ENCODE measurements around the gene AP1G2.
"Not testable (repeated sequence)": the region's sequence is repeated elsewhere in the genome, so short reads cannot be mapped to it uniquely, and the experiment has no call there.

The AP1G2 gene

DNA sequence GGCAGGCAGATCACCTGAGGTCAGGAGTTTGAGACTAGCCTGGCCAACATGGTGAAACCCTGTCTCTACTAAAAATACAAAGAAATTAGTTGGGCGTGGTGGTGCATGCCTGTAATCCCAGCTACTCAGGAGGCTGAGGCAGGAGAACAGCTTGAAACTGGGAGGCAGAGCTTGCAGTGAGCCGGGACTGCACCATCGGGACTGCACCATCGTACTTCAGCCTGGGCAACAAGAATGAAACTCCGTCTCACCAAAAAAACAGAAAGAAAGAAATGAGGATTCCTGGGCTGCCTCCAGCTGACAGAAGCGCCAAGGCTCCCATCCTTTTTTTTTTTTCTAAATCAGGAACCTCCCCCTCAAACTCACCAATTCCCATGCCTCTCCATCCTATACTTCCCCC is 30.7 kb downstream of the AP1G2 start:
- not testable (repeated sequence) for H3K4ac ChIP-seq (ENCODE audit: low read depth in 1 of 2, low read length in 2 of 2); H3K27ac ChIP-seq (ENCODE audit: low read length, poor library complexity, severe bottlenecking)
- WGBS = 92% methylated on average over 6 of the region's 6 CpGs

DNA sequence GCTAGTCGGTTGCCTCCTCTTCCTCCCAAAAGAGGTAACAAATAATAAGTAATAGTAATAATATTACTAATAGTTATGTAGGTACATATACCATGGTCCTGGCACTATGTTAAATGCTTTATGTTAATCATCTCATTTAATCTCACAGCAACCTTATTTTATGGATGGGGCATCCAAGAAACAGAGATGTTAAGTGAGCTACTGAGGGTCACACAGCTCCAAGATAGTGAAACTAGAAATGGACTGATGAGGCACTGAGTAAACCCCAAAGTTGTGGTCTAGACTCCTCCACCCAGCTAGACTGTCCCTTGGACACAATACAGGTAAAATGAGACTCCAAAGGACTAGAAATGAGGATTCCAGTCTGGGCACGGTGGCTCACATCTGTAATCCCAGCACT is 31.1 kb downstream of the AP1G2 start:
- H3K18ac ChIP-seq (ENCODE audit: low read depth in 1 of 2, low read length in 2 of 2) = no peak overlapping the region
- H3K14ac ChIP-seq (ENCODE audit: low read length in 2 of 2) = no peak overlapping the region
- no peak overlapping the region for H4K8ac ChIP-seq (ENCODE audit: low read length)
- H2BK5ac ChIP-seq (ENCODE audit: low read depth, low read length, poor library complexity, severe bottlenecking) = no peak overlapping the region
- H3K4me1 ChIP-seq (ENCODE audit: control insufficient read depth, insufficient read depth, low read depth, low read length) = peaks cover 5% of the 10 kb centered on the region
- H3K23ac ChIP-seq (ENCODE audit: low read length in 2 of 2) = no peak overlapping the region
- no peak for DNase-seq
- H3K79me1 ChIP-seq (replicated peaks; ENCODE audit: low read length, poor library complexity, severe bottlenecking) = peaks cover 3% of the 10 kb centered on the region
- 70% methylated on average over 1 of the region's 2 CpGs for WGBS
- H3K27me3 ChIP-seq (ENCODE audit: control insufficient read depth in 1 of 2, insufficient read depth in 1 of 2, low read length in 2 of 2) = no peaks in the 10 kb centered on the region
- H4K91ac ChIP-seq (ENCODE audit: low read length) = no peak overlapping the region
- no peak overlapping the region for H3K9ac ChIP-seq (ENCODE audit: low read length)
- no peak overlapping the region for H3K4ac ChIP-seq (ENCODE audit: low read depth in 1 of 2, low read length in 2 of 2)
- H3K36me3 ChIP-seq (ENCODE audit: control insufficient read depth in 1 of 2, insufficient read depth in 2 of 2, low read depth in 1 of 2, low read length in 2 of 2) = peaks cover 0 to 30% of the 10 kb centered on the region in 2 experiments
- no peak overlapping the region for H3K27ac ChIP-seq (ENCODE audit: low read length, poor library complexity, severe bottlenecking)
- no peak overlapping the region for H2BK120ac ChIP-seq (ENCODE audit: low read depth, low read length)
- no peak overlapping the region for H2AK5ac ChIP-seq (ENCODE audit: low read length, severe bottlenecking)
- H3K9me3 ChIP-seq (ENCODE audit: control insufficient read depth, low read length) = no peaks in the 10 kb centered on the region
- H2AFZ ChIP-seq (ENCODE audit: low read depth, low read length) = no peak overlapping the region
- no peak overlapping the region for H3K4me2 ChIP-seq (ENCODE audit: low read length, poor library complexity, severe bottlenecking)
- H2BK12ac ChIP-seq (ENCODE audit: low read length in 2 of 2) = no peak overlapping the region
- no peak overlapping the region for H2BK15ac ChIP-seq (ENCODE audit: low read depth, poor library complexity, severe bottlenecking)
- H3K4me3 ChIP-seq (ENCODE audit: insufficient read depth in 1 of 2, low read depth in 1 of 2, low read length in 2 of 2) = no peak overlapping the region

More for the DNA sequence above, 30.7 kb downstream of the AP1G2 start:
- H3K18ac ChIP-seq (ENCODE audit: low read depth in 1 of 2, low read length in 2 of 2); H4K91ac ChIP-seq (ENCODE audit: low read length); H2AFZ ChIP-seq (ENCODE audit: low read depth, low read length); H3K23ac ChIP-seq (ENCODE audit: low read length in 2 of 2); H3K14ac ChIP-seq (ENCODE audit: low read length in 2 of 2); H2BK12ac ChIP-seq (ENCODE audit: low read length in 2 of 2); DNase-seq; H3K27me3 ChIP-seq (ENCODE audit: control insufficient read depth in 1 of 2, insufficient read depth in 1 of 2, low read length in 2 of 2); H4K8ac ChIP-seq (ENCODE audit: low read length); H2BK5ac ChIP-seq (ENCODE audit: low read depth, low read length, poor library complexity, severe bottlenecking); H2AK5ac ChIP-seq (ENCODE audit: low read length, severe bottlenecking); H3K4me1 ChIP-seq (ENCODE audit: control insufficient read depth, insufficient read depth, low read depth, low read length); H3K4me3 ChIP-seq (ENCODE audit: insufficient read depth in 1 of 2, low read depth in 1 of 2, low read length in 2 of 2); H3K4me2 ChIP-seq (ENCODE audit: low read length, poor library complexity, severe bottlenecking); H2BK120ac ChIP-seq (ENCODE audit: low read depth, low read length); H3K79me1 ChIP-seq (replicated peaks; ENCODE audit: low read length, poor library complexity, severe bottlenecking); H3K9me3 ChIP-seq (ENCODE audit: control insufficient read depth, low read length); H3K9ac ChIP-seq (ENCODE audit: low read length); H2BK15ac ChIP-seq (ENCODE audit: low read depth, poor library complexity, severe bottlenecking): not testable (repeated sequence)
- peaks cover 0 to 29% of the 10 kb centered on the region in 2 experiments for H3K36me3 ChIP-seq (ENCODE audit: control insufficient read depth in 1 of 2, insufficient read depth in 2 of 2, low read depth in 1 of 2, low read length in 2 of 2)

GRCh38 chr14:23535943-23536342 is 31.6 kb downstream of the AP1G2 start:
- H2AFZ ChIP-seq (ENCODE audit: low read depth, low read length) = no peak overlapping the region
- 96% methylated on average over 4 of the region's 4 CpGs for WGBS
- no peak overlapping the region for H3K4me2 ChIP-seq (ENCODE audit: low read length, poor library complexity, severe bottlenecking)
- no peak overlapping the region for H3K27ac ChIP-seq (ENCODE audit: low read length, poor library complexity, severe bottlenecking)
- no peak overlapping the region for H2BK15ac ChIP-seq (ENCODE audit: low read depth, poor library complexity, severe bottlenecking)
- H2BK12ac ChIP-seq (ENCODE audit: low read length in 2 of 2) = no peak overlapping the region
- no peaks in the 10 kb centered on the region for H3K27me3 ChIP-seq (ENCODE audit: control insufficient read depth in 1 of 2, insufficient read depth in 1 of 2, low read length in 2 of 2)
- no peak overlapping the region for H3K4ac ChIP-seq (ENCODE audit: low read depth in 1 of 2, low read length in 2 of 2)
- H4K8ac ChIP-seq (ENCODE audit: low read length) = no peak overlapping the region
- H3K9ac ChIP-seq (ENCODE audit: low read length) = no peak overlapping the region
- DNase-seq = no peak
- H3K79me1 ChIP-seq (replicated peaks; ENCODE audit: low read length, poor library complexity, severe bottlenecking) = peaks cover 3% of the 10 kb centered on the region
- H2AK5ac ChIP-seq (ENCODE audit: low read length, severe bottlenecking) = no peak overlapping the region
- no peak overlapping the region for H3K4me3 ChIP-seq (ENCODE audit: insufficient read depth in 1 of 2, low read depth in 1 of 2, low read length in 2 of 2)
- H3K18ac ChIP-seq (ENCODE audit: low read depth in 1 of 2, low read length in 2 of 2) = no peak overlapping the region
- no peak overlapping the region for H3K23ac ChIP-seq (ENCODE audit: low read length in 2 of 2)
- H3K14ac ChIP-seq (ENCODE audit: low read length in 2 of 2) = no peak overlapping the region
- H3K36me3 ChIP-seq (ENCODE audit: control insufficient read depth in 1 of 2, insufficient read depth in 2 of 2, low read depth in 1 of 2, low read length in 2 of 2) = peaks cover 0 to 35% of the 10 kb centered on the region in 2 experiments
- H4K91ac ChIP-seq (ENCODE audit: low read length) = no peak overlapping the region
- no peak overlapping the region for H2BK120ac ChIP-seq (ENCODE audit: low read depth, low read length)
- no peaks in the 10 kb centered on the region for H3K9me3 ChIP-seq (ENCODE audit: control insufficient read depth, low read length)
- H2BK5ac ChIP-seq (ENCODE audit: low read depth, low read length, poor library complexity, severe bottlenecking) = no peak overlapping the region
- peaks cover 6% of the 10 kb centered on the region for H3K4me1 ChIP-seq (ENCODE audit: control insufficient read depth, insufficient read depth, low read depth, low read length)

GRCh38 chr14:23533652-23534435 is 33.7 kb downstream of the AP1G2 start:
- no peak overlapping the region for H3K9ac ChIP-seq (ENCODE audit: low read length)
- H3K27me3 ChIP-seq (ENCODE audit: control insufficient read depth in 1 of 2, insufficient read depth in 1 of 2, low read length in 2 of 2) = no peaks in the 10 kb centered on the region
- no peak overlapping the region for H3K27ac ChIP-seq (ENCODE audit: low read length, poor library complexity, severe bottlenecking)
- H3K4me2 ChIP-seq (ENCODE audit: low read length, poor library complexity, severe bottlenecking) = no peak overlapping the region
- no peak overlapping the region for H2BK120ac ChIP-seq (ENCODE audit: low read depth, low read length)
- DNase-seq = no peak
- H2AK5ac ChIP-seq (ENCODE audit: low read length, severe bottlenecking) = no peak overlapping the region
- H2AFZ ChIP-seq (ENCODE audit: low read depth, low read length) = no peak overlapping the region
- H3K9me3 ChIP-seq (ENCODE audit: control insufficient read depth, low read length) = no peaks in the 10 kb centered on the region
- H2BK12ac ChIP-seq (ENCODE audit: low read length in 2 of 2) = no peak overlapping the region
- no peak overlapping the region for H3K23ac ChIP-seq (ENCODE audit: low read length in 2 of 2)
- 92% methylated on average over 16 of the region's 16 CpGs for WGBS
- H4K91ac ChIP-seq (ENCODE audit: low read length) = no peak overlapping the region
- peaks cover 4% of the 10 kb centered on the region for H3K4me1 ChIP-seq (ENCODE audit: control insufficient read depth, insufficient read depth, low read depth, low read length)
- peaks cover 0 to 41% of the 10 kb centered on the region in 2 experiments for H3K36me3 ChIP-seq (ENCODE audit: control insufficient read depth in 1 of 2, insufficient read depth in 2 of 2, low read depth in 1 of 2, low read length in 2 of 2)
- H2BK15ac ChIP-seq (ENCODE audit: low read depth, poor library complexity, severe bottlenecking) = no peak overlapping the region
- no peak overlapping the region for H3K14ac ChIP-seq (ENCODE audit: low read length in 2 of 2)
- H3K4me3 ChIP-seq (ENCODE audit: insufficient read depth in 1 of 2, low read depth in 1 of 2, low read length in 2 of 2) = no peak overlapping the region
- H3K18ac ChIP-seq (ENCODE audit: low read depth in 1 of 2, low read length in 2 of 2) = no peak overlapping the region
- peaks cover 3% of the 10 kb centered on the region for H3K79me1 ChIP-seq (replicated peaks; ENCODE audit: low read length, poor library complexity, severe bottlenecking)
- no peak overlapping the region for H3K4ac ChIP-seq (ENCODE audit: low read depth in 1 of 2, low read length in 2 of 2)
- no peak overlapping the region for H2BK5ac ChIP-seq (ENCODE audit: low read depth, low read length, poor library complexity, severe bottlenecking)
- no peak overlapping the region for H4K8ac ChIP-seq (ENCODE audit: low read length)
